ENCODE data around the gene MATR3.

DNA sequence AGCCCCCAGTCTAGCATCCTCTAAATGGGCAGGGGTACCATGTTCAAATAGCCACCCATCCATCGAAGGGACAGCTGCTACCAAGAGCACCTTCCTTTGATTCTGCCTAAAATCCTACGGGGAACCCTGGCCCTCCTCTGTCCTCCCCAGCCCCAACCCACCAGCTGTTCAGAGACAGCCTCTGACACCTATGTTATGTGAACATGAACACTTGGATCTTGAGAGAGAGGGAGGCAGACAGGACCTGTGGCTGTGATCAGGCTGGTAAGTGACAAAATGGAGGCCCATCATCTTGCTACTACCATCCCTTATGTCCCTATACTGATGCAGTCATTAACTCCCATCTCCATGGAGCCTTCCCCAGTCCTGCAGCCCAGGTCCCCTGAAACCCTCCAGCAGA lies 81.4 kb downstream of the MATR3 start:
- TF ChIP-seq POLR2A (IDR thresholded peaks at IDR 0.05; ENCODE audit: low read depth) (no peak), EP300 (IDR thresholded peaks at IDR 0.05) (no peak), POLR2AphosphoS5 (IDR thresholded peaks at IDR 0.05) (no peak), CTCF (IDR thresholded peaks at IDR 0.05) (no peak)

All from esophagus muscularis mucosa (tissue), 4 donors.